ENCODE measurements around the gene ERN1. TPM values are rescaled to one million over a fixed set of nuclear protein-coding genes. Genes with fewer than 3 reads are reported as not detected.
A peak's percentile ranks its signal among the peaks of the same experiment; 100 is the strongest.

The ERN1 gene
- total and polyA plus RNA-seq, 2 of the 13 experiments (the other 11 are each of a cell fraction or from before 2014, with no cell fraction given): 6.0 to 12.7 TPM

DNA sequence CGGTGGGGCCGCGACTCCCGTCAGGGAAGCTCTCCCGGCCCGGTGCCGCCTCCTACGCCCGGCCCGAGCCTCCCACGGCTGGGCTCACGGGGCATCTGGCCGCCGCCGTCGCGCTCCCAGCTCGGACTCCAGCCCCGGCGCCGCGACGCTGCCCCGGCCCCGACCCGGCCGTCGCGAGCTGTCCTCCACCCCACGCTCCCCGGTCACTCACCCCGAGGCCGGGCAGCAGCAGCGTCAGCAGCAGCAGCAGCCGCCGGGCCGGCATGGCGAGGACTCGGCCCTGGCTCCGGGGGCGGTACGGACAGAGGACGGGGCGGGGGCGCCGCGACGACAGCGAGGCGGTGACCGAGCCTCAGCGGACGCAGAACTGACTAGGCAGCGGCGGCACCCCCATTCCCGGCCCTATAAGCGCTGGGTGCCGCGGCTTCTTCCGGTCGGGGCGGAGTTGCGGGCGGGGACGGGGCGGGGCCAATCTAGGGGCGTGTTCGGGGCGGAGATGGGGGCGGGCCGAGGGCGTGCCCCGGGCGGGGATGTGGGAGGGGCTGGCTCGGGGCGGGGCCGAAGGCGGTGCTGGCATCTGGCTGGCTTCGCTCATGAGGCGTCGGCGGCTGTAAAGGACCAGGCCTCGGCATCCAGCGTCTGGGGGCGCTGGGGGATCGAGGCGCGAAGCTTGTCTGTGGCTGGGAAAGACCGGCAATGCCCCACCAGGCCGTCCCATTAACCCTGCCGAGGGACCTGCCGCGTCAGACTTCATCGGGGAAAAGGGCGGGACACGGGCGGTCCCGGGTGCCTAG is at the start of gene ERN1 (continued):
- TF ChIP-seq, protein P1, sequence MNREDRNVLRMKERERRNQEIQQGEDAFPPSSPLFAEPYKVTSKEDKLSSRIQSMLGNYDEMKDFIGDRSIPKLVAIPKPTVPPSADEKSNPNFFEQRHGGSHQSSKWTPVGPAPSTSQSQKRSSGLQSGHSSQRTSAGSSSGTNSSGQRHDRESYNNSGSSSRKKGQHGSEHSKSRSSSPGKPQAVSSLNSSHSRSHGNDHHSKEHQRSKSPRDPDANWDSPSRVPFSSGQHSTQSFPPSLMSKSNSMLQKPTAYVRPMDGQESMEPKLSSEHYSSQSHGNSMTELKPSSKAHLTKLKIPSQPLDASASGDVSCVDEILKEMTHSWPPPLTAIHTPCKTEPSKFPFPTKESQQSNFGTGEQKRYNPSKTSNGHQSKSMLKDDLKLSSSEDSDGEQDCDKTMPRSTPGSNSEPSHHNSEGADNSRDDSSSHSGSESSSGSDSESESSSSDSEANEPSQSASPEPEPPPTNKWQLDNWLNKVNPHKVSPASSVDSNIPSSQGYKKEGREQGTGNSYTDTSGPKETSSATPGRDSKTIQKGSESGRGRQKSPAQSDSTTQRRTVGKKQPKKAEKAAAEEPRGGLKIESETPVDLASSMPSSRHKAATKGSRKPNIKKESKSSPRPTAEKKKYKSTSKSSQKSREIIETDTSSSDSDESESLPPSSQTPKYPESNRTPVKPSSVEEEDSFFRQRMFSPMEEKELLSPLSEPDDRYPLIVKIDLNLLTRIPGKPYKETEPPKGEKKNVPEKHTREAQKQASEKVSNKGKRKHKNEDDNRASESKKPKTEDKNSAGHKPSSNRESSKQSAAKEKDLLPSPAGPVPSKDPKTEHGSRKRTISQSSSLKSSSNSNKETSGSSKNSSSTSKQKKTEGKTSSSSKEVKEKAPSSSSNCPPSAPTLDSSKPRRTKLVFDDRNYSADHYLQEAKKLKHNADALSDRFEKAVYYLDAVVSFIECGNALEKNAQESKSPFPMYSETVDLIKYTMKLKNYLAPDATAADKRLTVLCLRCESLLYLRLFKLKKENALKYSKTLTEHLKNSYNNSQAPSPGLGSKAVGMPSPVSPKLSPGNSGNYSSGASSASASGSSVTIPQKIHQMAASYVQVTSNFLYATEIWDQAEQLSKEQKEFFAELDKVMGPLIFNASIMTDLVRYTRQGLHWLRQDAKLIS (CRISPR knock-in tag; IDR thresholded peaks at IDR 0.05): peak; percentile 70; the same call in 1 of the 2 replicates
- no peak; the same call in 1 of the 2 replicates for TF ChIP-seq ZSCAN22 (CRISPR knock-in tag; IDR thresholded peaks at IDR 0.05)
- TF ChIP-seq, protein P2, sequence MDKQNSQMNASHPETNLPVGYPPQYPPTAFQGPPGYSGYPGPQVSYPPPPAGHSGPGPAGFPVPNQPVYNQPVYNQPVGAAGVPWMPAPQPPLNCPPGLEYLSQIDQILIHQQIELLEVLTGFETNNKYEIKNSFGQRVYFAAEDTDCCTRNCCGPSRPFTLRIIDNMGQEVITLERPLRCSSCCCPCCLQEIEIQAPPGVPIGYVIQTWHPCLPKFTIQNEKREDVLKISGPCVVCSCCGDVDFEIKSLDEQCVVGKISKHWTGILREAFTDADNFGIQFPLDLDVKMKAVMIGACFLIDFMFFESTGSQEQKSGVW (CRISPR knock-in tag; IDR thresholded peaks at IDR 0.05; ENCODE audit: borderline replicate concordance): 0 out of 2 replicates have a peak, but pooled peaks have one; percentile 56
- TF ChIP-seq, protein P3, sequence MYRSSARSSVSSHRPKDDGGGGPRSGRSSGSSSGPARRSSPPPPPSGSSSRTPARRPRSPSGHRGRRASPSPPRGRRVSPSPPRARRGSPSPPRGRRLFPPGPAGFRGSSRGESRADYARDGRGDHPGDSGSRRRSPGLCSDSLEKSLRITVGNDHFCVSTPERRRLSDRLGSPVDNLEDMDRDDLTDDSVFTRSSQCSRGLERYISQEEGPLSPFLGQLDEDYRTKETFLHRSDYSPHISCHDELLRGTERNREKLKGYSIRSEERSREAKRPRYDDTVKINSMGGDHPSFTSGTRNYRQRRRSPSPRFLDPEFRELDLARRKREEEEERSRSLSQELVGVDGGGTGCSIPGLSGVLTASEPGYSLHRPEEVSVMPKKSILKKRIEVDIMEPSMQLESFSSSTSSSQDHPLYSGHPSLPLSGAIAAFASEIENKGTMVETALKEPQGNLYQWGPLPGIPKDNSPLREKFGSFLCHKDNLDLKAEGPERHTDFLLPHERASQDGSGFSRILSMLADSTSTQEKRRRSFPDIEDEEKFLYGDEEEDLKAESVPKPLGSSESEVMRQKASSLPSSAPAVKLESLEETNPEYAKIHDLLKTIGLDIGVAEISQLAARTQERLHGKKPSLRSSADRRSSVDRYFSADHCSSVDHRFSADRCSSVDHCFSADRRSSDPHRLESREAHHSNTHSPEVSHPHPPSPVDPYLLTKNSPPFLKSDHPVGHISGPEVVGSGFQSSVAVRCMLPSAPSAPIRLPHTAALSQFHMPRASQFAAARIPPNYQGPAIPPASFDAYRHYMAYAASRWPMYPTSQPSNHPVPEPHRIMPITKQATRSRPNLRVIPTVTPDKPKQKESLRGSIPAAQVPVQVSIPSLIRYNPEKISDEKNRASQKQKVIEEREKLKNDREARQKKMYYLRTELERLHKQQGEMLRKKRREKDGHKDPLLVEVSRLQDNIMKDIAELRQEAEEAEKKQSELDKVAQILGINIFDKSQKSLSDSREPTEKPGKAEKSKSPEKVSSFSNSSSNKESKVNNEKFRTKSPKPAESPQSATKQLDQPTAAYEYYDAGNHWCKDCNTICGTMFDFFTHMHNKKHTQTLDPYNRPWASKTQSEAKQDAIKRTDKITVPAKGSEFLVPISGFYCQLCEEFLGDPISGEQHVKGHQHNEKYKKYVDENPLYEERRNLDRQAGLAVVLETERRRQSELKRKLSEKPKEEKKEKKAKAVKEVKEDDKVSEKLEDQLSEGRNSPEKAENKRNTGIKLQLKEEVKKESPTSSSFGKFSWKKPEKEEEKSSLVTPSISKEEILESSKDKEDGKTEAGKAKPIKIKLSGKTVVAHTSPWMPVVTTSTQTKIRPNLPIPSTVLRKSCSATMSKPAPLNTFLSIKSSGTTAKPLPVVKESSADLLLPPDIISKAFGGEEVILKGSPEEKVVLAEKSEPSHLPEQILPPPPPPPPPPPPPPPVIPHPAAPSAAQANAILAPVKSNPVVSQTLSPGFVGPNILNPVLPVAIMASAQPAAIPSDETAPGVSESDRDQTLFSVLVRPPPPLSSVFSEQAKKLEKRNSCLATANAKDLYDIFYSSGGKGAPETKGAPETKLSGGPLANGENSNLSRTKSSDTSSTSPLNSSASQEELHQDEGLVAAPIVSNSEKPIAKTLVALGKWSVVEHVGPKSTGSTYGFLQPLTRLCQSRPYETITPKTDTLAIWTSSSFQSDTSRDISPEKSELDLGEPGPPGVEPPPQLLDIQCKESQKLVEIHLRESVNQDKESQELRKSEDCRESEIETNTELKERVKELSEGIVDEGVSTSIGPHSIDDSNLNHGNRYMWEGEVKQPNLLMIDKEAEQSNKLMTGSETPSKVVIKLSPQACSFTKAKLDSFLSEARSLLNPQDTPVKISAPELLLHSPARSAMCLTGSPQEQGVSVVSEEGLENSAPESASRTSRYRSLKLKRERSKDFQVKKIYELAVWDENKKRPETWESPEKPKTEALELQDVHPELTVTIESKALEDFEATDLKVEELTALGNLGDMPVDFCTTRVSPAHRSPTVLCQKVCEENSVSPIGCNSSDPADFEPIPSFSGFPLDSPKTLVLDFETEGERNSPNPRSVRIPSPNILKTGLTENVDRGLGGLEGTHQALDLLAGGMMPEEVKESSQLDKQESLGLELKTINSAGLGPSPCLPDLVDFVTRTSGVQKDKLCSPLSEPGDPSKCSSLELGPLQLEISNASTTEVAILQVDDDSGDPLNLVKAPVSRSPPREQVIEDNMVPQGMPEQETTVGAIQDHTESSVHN (CRISPR knock-in tag; IDR thresholded peaks at IDR 0.05): peak; percentile 72; the same call in 1 of the 2 replicates
- TF ChIP-seq, protein P4, sequence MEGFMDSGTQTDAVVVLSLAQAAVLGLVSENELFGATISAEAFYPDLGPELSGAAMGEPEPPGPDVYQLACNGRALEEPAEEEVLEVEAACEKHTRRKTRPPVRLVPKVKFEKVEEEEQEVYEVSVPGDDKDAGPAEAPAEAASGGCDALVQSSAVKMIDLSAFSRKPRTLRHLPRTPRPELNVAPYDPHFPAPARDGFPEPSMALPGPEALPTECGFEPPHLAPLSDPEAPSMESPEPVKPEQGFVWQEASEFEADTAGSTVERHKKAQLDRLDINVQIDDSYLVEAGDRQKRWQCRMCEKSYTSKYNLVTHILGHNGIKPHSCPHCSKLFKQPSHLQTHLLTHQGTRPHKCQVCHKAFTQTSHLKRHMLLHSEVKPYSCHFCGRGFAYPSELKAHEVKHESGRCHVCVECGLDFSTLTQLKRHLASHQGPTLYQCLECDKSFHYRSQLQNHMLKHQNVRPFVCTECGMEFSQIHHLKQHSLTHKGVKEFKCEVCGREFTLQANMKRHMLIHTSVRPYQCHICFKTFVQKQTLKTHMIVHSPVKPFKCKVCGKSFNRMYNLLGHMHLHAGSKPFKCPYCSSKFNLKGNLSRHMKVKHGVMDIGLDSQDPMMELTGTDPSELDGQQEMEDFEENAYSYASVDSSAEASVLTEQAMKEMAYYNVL (CRISPR knock-in tag; IDR thresholded peaks at IDR 0.05; ENCODE audit: borderline replicate concordance): peak; percentile 36; the same call in 1 of the 2 replicates
- TF ChIP-seq ZNF431 (CRISPR knock-in tag; IDR thresholded peaks at IDR 0.05; ENCODE audit: borderline replicate concordance, low read depth): peak; percentile 84; the same call in 1 of the 2 replicates
- no peak for TF ChIP-seq RBAK (CRISPR knock-in tag; IDR thresholded peaks at IDR 0.05)
- TF ChIP-seq, protein P5, sequence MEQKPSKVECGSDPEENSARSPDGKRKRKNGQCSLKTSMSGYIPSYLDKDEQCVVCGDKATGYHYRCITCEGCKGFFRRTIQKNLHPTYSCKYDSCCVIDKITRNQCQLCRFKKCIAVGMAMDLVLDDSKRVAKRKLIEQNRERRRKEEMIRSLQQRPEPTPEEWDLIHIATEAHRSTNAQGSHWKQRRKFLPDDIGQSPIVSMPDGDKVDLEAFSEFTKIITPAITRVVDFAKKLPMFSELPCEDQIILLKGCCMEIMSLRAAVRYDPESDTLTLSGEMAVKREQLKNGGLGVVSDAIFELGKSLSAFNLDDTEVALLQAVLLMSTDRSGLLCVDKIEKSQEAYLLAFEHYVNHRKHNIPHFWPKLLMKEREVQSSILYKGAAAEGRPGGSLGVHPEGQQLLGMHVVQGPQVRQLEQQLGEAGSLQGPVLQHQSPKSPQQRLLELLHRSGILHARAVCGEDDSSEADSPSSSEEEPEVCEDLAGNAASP (CRISPR knock-in tag; IDR thresholded peaks at IDR 0.05; ENCODE audit: borderline replicate concordance): peak; percentile 77

Data from HepG2 (cell line).